Suprapubic skin (tissue), 4 donors: ENCODE results near the gene ZNF43.
"Not testable (repeated sequence)": the region's sequence is repeated elsewhere in the genome, so short reads cannot be mapped to it uniquely, and the experiment has no call there.

Experiments
- CTCF ChIP-seq, 2 donors: fragments of 200-600 bp in 1 of 2; fragments of 450-650 bp in 1 of 2; sonication (generic) in 1 of 2; IDR thresholded peaks; one replicate each; pipeline ENCODE4 v1.5.1; 2016 to 2019; ENCODE audit warnings: antibody characterized with exemption in 2 of 2, mild to moderate bottlenecking in 1 of 2, moderate library complexity in 1 of 2
- EP300 ChIP-seq: sonication (generic); formaldehyde crosslinking; IDR thresholded peaks from one replicate; pipeline ENCODE4 v1.6.1; 2017; ENCODE audit warnings: antibody characterized with exemption
- POLR2A ChIP-seq, 2 donors: fragments of 450-650 bp; IDR thresholded peaks; one replicate each; pipeline ENCODE4 v1.6.1; 2017; ENCODE audit warnings: antibody characterized with exemption in 2 of 2, mild to moderate bottlenecking in 2 of 2, moderate library complexity in 2 of 2
- POLR2AphosphoS5 ChIP-seq, 3 donors: sonication (generic); formaldehyde crosslinking; IDR thresholded peaks; one replicate each; pipeline ENCODE4 v1.6.1; 2017; ENCODE audit warnings: antibody characterized with exemption in 3 of 3

- TF ChIP-seq CTCF (IDR thresholded peaks at IDR 0.05); POLR2AphosphoS5 (IDR thresholded peaks at IDR 0.05); EP300; POLR2A (IDR thresholded peaks at IDR 0.05): not testable (repeated sequence)
These were observed 60.2 kb downstream of the ZNF43 start for GRCh38 chr19:21775792-21776191.
